GM23338 (cell line): ENCODE data around the gene CDKN1A. TPM values are rescaled to one million over a fixed set of nuclear protein-coding genes. Genes with fewer than 3 reads are reported as not detected.
A peak's percentile ranks its signal among the peaks of the same experiment; 100 is the strongest.

Experiments used
- ATAC-seq: fragments of 200-7000 bp; cut with Tn5 transposase; 3 replicates; pipeline ENCODE4 v1.9.1; 2020
- DNase-seq: peaks from one replicate; pipeline ENCODE4 v3.0.0-alpha.2; 2015; ENCODE audit warnings: low spot score
- H2AFZ ChIP-seq: fragments of 200-600 bp; sonication (generic); 2 replicates; pipeline ENCODE4 v1.8.0; 2016; ENCODE audit warnings: antibody characterized with exemption, mild to moderate bottlenecking, moderate library complexity
- H3F3A ChIP-seq: fragments of 200-600 bp; sonication (generic); replicated peaks from 2 replicates; pipeline ENCODE4 v1.8.0; 2017; ENCODE audit warnings: antibody characterized with exemption, mixed run types, low read depth
- H3K27ac ChIP-seq: fragments of 200-600 bp; sonication (generic); 2 replicates; pipeline ENCODE4 v1.6.1; 2016; ENCODE audit warnings: low read depth
- H3K27me3 ChIP-seq: fragments of 200-600 bp; sonication (generic); 2 replicates; pipeline ENCODE4 v1.8.0; 2016; ENCODE audit warnings: mild to moderate bottlenecking, mixed run types, moderate library complexity; ENCODE audit not compliant: insufficient read depth
- H3K36me3 ChIP-seq: fragments of 200-600 bp; sonication (generic); 2 replicates; pipeline ENCODE4 v1.8.0; 2016; ENCODE audit warnings: mild to moderate bottlenecking; ENCODE audit not compliant: insufficient read depth
- H3K4me1 ChIP-seq: fragments of 200-600 bp; sonication (generic); 2 replicates; pipeline ENCODE4 v1.8.0; 2016; ENCODE audit warnings: mild to moderate bottlenecking, moderate library complexity; ENCODE audit not compliant: insufficient read depth
- H3K4me2 ChIP-seq: fragments of 200-600 bp; sonication (generic); 2 replicates; pipeline ENCODE4 v1.7.1; 2017; ENCODE audit warnings: mixed run types
- H3K4me3 ChIP-seq: fragments of 200-600 bp; sonication (generic); 2 replicates; pipeline ENCODE4 v1.6.1; 2016; ENCODE audit warnings: mixed run types
- H3K79me2 ChIP-seq: fragments of 200-600 bp; sonication (generic); replicated peaks from 2 replicates; pipeline ENCODE4 v1.8.0; 2017; ENCODE audit warnings: mild to moderate bottlenecking; ENCODE audit not compliant: insufficient read depth
- H3K9me2 ChIP-seq: fragments of 200-600 bp; sonication (generic); 2 replicates; pipeline ENCODE4 v1.8.0; 2017; ENCODE audit not compliant: insufficient read depth
- H4K20me1 ChIP-seq: fragments of 200-600 bp; sonication (generic); replicated peaks from 2 replicates; pipeline ENCODE4 v1.8.0; 2017; ENCODE audit warnings: mild to moderate bottlenecking; ENCODE audit not compliant: insufficient read depth
- H3K27ac Mint-ChIP-seq: 2 replicates; pipeline ENCODE4 v1.8.0; 2020; ENCODE audit warnings: inconsistent platforms, mild to moderate bottlenecking, moderate library complexity, mixed read lengths
- H3K27me3 Mint-ChIP-seq: 3 replicates; pipeline ENCODE4 v1.8.0; 2022; ENCODE audit warnings: low read depth, mild to moderate bottlenecking, moderate library complexity, mixed read lengths, inconsistent platforms; ENCODE audit not compliant: insufficient read depth, poor library complexity
- H3K36me3 Mint-ChIP-seq: 3 replicates; pipeline ENCODE4 v1.8.0; 2021; ENCODE audit warnings: low read depth, mild to moderate bottlenecking, inconsistent platforms, moderate library complexity, mixed read lengths
- H3K4me1 Mint-ChIP-seq: 3 replicates; pipeline ENCODE4 v1.8.0; 2020; ENCODE audit warnings: mild to moderate bottlenecking, inconsistent platforms, mixed read lengths
- H3K4me3 Mint-ChIP-seq: 3 replicates; pipeline ENCODE4 v1.8.0; 2021; ENCODE audit warnings: moderate library complexity, mild to moderate bottlenecking, inconsistent platforms, mixed read lengths
- H3K9me3 Mint-ChIP-seq: 3 replicates; pipeline ENCODE4 v1.8.0; 2020; ENCODE audit warnings: moderate library complexity, mild to moderate bottlenecking, inconsistent platforms, mixed read lengths
- CTCF ChIP-seq, 2 experiments: fragments of 200-600 bp in 1 of 2; sonication (generic) in 1 of 2; conservative IDR thresholded peaks; 2 replicates each; pipeline versions ENCODE4 v1.5.1 to v1.6.1; 2016 to 2017; ENCODE audit warnings: antibody characterized with exemption in 2 of 2, low read depth in 2 of 2, mild to moderate bottlenecking in 2 of 2, moderate library complexity in 1 of 2
- ETS1 ChIP-seq: IDR thresholded peaks from 2 replicates; pipeline ENCODE4 v1.6.1; 2016; ENCODE audit warnings: antibody characterized with exemption
- NANOG ChIP-seq: IDR thresholded peaks from 2 replicates; pipeline ENCODE4 v1.6.1; 2016; ENCODE audit warnings: antibody characterized with exemption, borderline replicate concordance
- POLR2AphosphoS5 ChIP-seq: IDR thresholded peaks from 2 replicates; pipeline ENCODE4 v1.6.1; 2016; ENCODE audit warnings: antibody characterized with exemption, low read depth
- STAT1 ChIP-seq: IDR thresholded peaks from one replicate; pipeline ENCODE4 v1.6.1; 2016; ENCODE audit warnings: antibody characterized with exemption; ENCODE audit not compliant: unreplicated experiment
- ZNF114 ChIP-seq: fragments of 250-450 bp; sonication (Bioruptor Pico); IDR thresholded peaks from 2 replicates; pipeline ENCODE4 v1.5.0; 2020; ENCODE audit warnings: mild to moderate bottlenecking, moderate library complexity
- polyA plus RNA-seq: library from polyadenylated mRNA; unstranded; fragments of >200 nt; fragmentation: Nextera tagmentation; extraction: Ambion mirVana; gene quantifications from 2 replicates; pipeline ENCODE4 v1.2.1, GENCODE V29; 2016
- total RNA-seq: library from RNA; depleted of rRNA; stranded (reverse); fragments of >200 nt; shearing (Covaris generic); gene quantifications from 2 replicates; pipeline ENCODE4 v1.2.3, GENCODE V29; 2014
- TF ChIP-seq, protein P1 (sequence below): IDR thresholded peaks from one replicate; pipeline ENCODE4 v1.6.1; 2018; ENCODE audit warnings: antibody characterized with exemption; ENCODE audit not compliant: unreplicated experiment

CDKN1A gene
- total and polyA plus RNA-seq, 2 experiments from 2014 or later, result 31.5 to 45.6 TPM

DNA sequence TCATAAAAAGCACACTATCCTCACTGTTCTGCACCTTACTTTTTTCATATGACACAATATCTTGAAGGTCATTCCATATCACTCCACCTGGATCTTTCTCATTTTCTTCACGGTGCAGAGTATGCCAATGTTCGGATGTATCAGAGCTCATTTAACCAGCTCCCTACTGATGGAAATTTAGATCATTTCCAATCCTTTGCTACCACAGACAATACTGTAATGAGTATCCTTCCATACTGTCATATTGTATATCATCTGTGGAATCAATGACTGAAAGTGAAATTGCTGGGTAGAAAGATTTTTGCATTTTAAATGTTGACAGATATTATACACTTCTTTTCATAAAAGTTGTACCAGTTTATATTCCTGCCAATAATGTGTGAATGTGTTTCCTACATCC is 16.9 kb downstream of the CDKN1A start:
- H3K4me3 ChIP-seq, result no peak overlapping the region
- peaks cover 1% of the 10 kb centered on the region for H3K27me3 Mint-ChIP-seq
- H3K9me3 Mint-ChIP-seq, result no peaks in the 10 kb centered on the region
- no peak for TF ChIP-seq STAT1
- H3K79me2 ChIP-seq, result no peaks in the 10 kb centered on the region
- H4K20me1 ChIP-seq, result no peaks in the 10 kb centered on the region
- peaks cover 2% of the 10 kb centered on the region; the same call in 2 of the 3 replicates for H3K4me1 Mint-ChIP-seq
- no peak overlapping the region for H3K4me2 ChIP-seq
- no peaks in the 10 kb centered on the region for H3K4me1 ChIP-seq
- H3K36me3 ChIP-seq, result no peaks in the 10 kb centered on the region
- H3K9me2 ChIP-seq, result no peaks in the 10 kb centered on the region
- H3K36me3 Mint-ChIP-seq, result no peaks in the 10 kb centered on the region
- no peak overlapping the region for H3K4me3 Mint-ChIP-seq
- H3K27me3 ChIP-seq, result no peaks in the 10 kb centered on the region
- H2AFZ ChIP-seq, result peak overlapping the region; percentile 52; the same call in 1 of the 2 replicates
- H3K27ac ChIP-seq, result no peak overlapping the region
- no peak overlapping the region for H3K27ac Mint-ChIP-seq
- no peak for DNase-seq
- H3F3A ChIP-seq, result no peaks in the 10 kb centered on the region
- no peak for ATAC-seq

GRCh38 chr6:36697481-36697903 is 19.0 kb downstream of the CDKN1A start, which contains the start of gene RAB44:
Gene RAB44, plus strand, starts transcription at chr6:36697826. Its CDS starts 6,410 bp downstream, at chr6:36704236.
- Mint-ChIP-seq H3K36me3 (no peaks in the 10 kb centered on the region), H3K4me3 (no peak within 1 kb of the TSS), H3K4me1 (peaks cover 2% of the 10 kb centered on the region; the same call in 2 of the 3 replicates), H3K27ac (no peak within 1 kb of the TSS), H3K27me3 (peaks cover 1% of the 10 kb centered on the region), H3K9me3 (no peaks in the 10 kb centered on the region)
- no peaks in the 10 kb centered on the region for H3K27me3 ChIP-seq
- no peak within 1 kb of the TSS for H2AFZ ChIP-seq
- no peak for DNase-seq
- no peak for ATAC-seq
- no peaks in the 10 kb centered on the region for H4K20me1 ChIP-seq
- TF ChIP-seq POLR2AphosphoS5 (no peak), NANOG (no peak), ZNF114 (CRISPR knock-in tag) (no peak), CTCF (conservative IDR thresholded peaks at IDR 0.05; ENCODE audit: low read depth in 2 of 2) (no peak), ETS1 (no peak)
- TF ChIP-seq, protein P1, sequence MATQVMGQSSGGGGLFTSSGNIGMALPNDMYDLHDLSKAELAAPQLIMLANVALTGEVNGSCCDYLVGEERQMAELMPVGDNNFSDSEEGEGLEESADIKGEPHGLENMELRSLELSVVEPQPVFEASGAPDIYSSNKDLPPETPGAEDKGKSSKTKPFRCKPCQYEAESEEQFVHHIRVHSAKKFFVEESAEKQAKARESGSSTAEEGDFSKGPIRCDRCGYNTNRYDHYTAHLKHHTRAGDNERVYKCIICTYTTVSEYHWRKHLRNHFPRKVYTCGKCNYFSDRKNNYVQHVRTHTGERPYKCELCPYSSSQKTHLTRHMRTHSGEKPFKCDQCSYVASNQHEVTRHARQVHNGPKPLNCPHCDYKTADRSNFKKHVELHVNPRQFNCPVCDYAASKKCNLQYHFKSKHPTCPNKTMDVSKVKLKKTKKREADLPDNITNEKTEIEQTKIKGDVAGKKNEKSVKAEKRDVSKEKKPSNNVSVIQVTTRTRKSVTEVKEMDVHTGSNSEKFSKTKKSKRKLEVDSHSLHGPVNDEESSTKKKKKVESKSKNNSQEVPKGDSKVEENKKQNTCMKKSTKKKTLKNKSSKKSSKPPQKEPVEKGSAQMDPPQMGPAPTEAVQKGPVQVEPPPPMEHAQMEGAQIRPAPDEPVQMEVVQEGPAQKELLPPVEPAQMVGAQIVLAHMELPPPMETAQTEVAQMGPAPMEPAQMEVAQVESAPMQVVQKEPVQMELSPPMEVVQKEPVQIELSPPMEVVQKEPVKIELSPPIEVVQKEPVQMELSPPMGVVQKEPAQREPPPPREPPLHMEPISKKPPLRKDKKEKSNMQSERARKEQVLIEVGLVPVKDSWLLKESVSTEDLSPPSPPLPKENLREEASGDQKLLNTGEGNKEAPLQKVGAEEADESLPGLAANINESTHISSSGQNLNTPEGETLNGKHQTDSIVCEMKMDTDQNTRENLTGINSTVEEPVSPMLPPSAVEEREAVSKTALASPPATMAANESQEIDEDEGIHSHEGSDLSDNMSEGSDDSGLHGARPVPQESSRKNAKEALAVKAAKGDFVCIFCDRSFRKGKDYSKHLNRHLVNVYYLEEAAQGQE, result no peak
- no peaks in the 10 kb centered on the region for H3K36me3 ChIP-seq
- no peaks in the 10 kb centered on the region for H3K79me2 ChIP-seq
- H3F3A ChIP-seq, result no peaks in the 10 kb centered on the region
- H3K4me3 ChIP-seq, result no peak within 1 kb of the TSS
- H3K27ac ChIP-seq, result no peak within 1 kb of the TSS
- no peaks in the 10 kb centered on the region for H3K9me2 ChIP-seq
- no peak within 1 kb of the TSS for H3K4me2 ChIP-seq
- H3K4me1 ChIP-seq, result no peaks in the 10 kb centered on the region
